K562 (cell line): ENCODE measurements around the gene MRLN. TPM values are rescaled to one million over a fixed set of nuclear protein-coding genes. Genes with fewer than 3 reads are reported as not detected.

ENCODE experiments used
- ATAC-seq: fragments of 200-7000 bp; cut with Tn5 transposase; 3 replicates; pipeline ENCODE4 v1.9.1; 2020; ENCODE audit warnings: moderate library complexity
- BruUV-seq: library from RNA; stranded (reverse); fragments of 400-500 nt; replicated peaks from 2 replicates; lab custom pipeline; 2021; lab: Mats Ljungman, UMichigan
- CTCF ChIA-PET: fragments of 300-600 bp; formaldehyde crosslinking; extraction: SDS; loops from one replicate; lab custom pipeline; 2021; ENCODE audit warnings: low intra/inter-chr PET ratio; lab: Yijun Ruan, JAX
- POLR2A ChIA-PET: fragments of 300-600, 350-650 bp; sonication (Branson Sonifier 250); formaldehyde crosslinking; extraction: SDS; loops from one replicate; lab custom pipeline; 2021; ENCODE audit warnings: antibody characterized with exemption, inconsistent platforms; lab: Yijun Ruan, JAX
- DNase-seq, 4 experiments: peaks; one replicate each; pipeline versions ENCODE4 v3.0.0 to v3.0.0-alpha.2; 2011 to 2018; ENCODE audit warnings: low spot score in 3 of 4, mixed read lengths in 3 of 4; ENCODE audit errors: extremely low read depth in 1 of 4
- FAIRE-seq: peaks from 2 replicates; lab custom pipeline; 2011; peaks lifted over from hg19 to GRCh38; lab: Jason Lieb, UNC
- H2AFZ ChIP-seq: 2 replicates; pipeline ENCODE4 v1.6.0; 2011; ENCODE audit warnings: low read depth, low read length, control low read depth, inconsistent platforms
- H3K27ac ChIP-seq: fragments of 200-600 bp; 3 replicates; pipeline ENCODE4 v1.8.0; 2011; ENCODE audit warnings: low read depth, mild to moderate bottlenecking, control low read depth, inconsistent platforms, low read length, moderate library complexity, mixed read lengths; ENCODE audit errors: extremely low read depth
- H3K27me3 ChIP-seq, 2 experiments: fragments of 300-600 bp in 1 of 2; 2 replicates in 1 of 2; 3 replicates in 1 of 2; pipeline versions ENCODE4 v1.6.0 to v1.8.0; 2011; ENCODE audit warnings: inconsistent platforms in 2 of 2, low read length in 2 of 2, mild to moderate bottlenecking in 1 of 2, mixed read lengths in 1 of 2, moderate library complexity in 1 of 2; ENCODE audit not compliant: control insufficient read depth in 2 of 2, insufficient read depth in 2 of 2
- H3K36me3 ChIP-seq: fragments of 300-600 bp; 3 replicates; pipeline ENCODE4 v1.8.0; 2011; ENCODE audit warnings: mild to moderate bottlenecking, low read length, inconsistent platforms; ENCODE audit not compliant: control insufficient read depth, insufficient read depth
- H3K4me1 ChIP-seq, 2 experiments: fragments of 200-600 bp in 1 of 2; replicated peaks in 1 of 2; 2 replicates in 1 of 2; 3 replicates in 1 of 2; pipeline versions ENCODE4 v1.5.1 to v1.8.0; 2011; ENCODE audit warnings: inconsistent platforms in 2 of 2, low read length in 2 of 2, mild to moderate bottlenecking in 1 of 2, mixed read lengths in 1 of 2, moderate library complexity in 1 of 2; ENCODE audit not compliant: control insufficient read depth in 2 of 2, insufficient read depth in 2 of 2
- H3K4me2 ChIP-seq: 2 replicates; pipeline ENCODE4 v1.6.1; 2011; ENCODE audit warnings: low read length, control low read depth, inconsistent platforms, mixed read lengths; ENCODE audit not compliant: insufficient read depth
- H3K4me3 ChIP-seq: fragments of 200-600 bp; sonication (generic), shearing (Covaris generic); 2 replicates; pipeline ENCODE4 v1.5.1; 2016; ENCODE audit warnings: control low read depth, inconsistent platforms
- H3K79me2 ChIP-seq: fragments of 200-600 bp; 3 replicates; pipeline ENCODE4 v1.8.0; 2011; ENCODE audit warnings: low read length, inconsistent platforms; ENCODE audit not compliant: control insufficient read depth, insufficient read depth
- H3K9ac ChIP-seq, 2 experiments: 2 replicates each; pipeline versions ENCODE4 v1.6.0 to v1.6.1; 2011; ENCODE audit warnings: low read depth in 2 of 2, low read length in 2 of 2, control low read depth in 1 of 2, inconsistent platforms in 1 of 2, mild to moderate bottlenecking in 1 of 2, mixed read lengths in 1 of 2; ENCODE audit not compliant: insufficient read depth in 1 of 2
- H3K9me1 ChIP-seq: one replicate; pipeline ENCODE4 v1.6.0; 2011; ENCODE audit warnings: inconsistent platforms, mild to moderate bottlenecking, low read length, moderate library complexity; ENCODE audit not compliant: control insufficient read depth, insufficient read depth
- H3K9me3 ChIP-seq: replicated peaks from 2 replicates; pipeline ENCODE4 v1.5.1; 2011; ENCODE audit warnings: low read depth, low read length, inconsistent platforms; ENCODE audit not compliant: control insufficient read depth, insufficient read depth
- H4K20me1 ChIP-seq: replicated peaks from 2 replicates; pipeline ENCODE4 v1.6.1; 2011; ENCODE audit warnings: low read length, inconsistent platforms, mixed read lengths; ENCODE audit not compliant: control insufficient read depth, insufficient read depth
- CREB1 ChIP-seq, 2 experiments: sonication (generic) in 1 of 2; formaldehyde crosslinking in 1 of 2; IDR thresholded peaks; 2 replicates each; pipeline versions ENCODE4 v1.6.1 to v1.8.0; 2012 to 2022; ENCODE audit warnings: inconsistent platforms in 1 of 2, mild to moderate bottlenecking in 1 of 2, missing genetic modification reagents in 1 of 2, moderate library complexity in 1 of 2
- TAF7 ChIP-seq: fragments of 450-650 bp; IDR thresholded peaks from 2 replicates; pipeline ENCODE4 v1.6.1; 2016; ENCODE audit warnings: missing genetic modification characterization, missing compliant biosample characterization
- ZNF232 ChIP-seq: sonication (generic); formaldehyde crosslinking; IDR thresholded peaks from 2 replicates; pipeline ENCODE4 v1.8.0; 2022; ENCODE audit warnings: mild to moderate bottlenecking, missing genetic modification reagents
- WGBS: fragments of 100-300 bp; shearing (Covaris generic); methylation state at CpG from one replicate; pipeline ENCODE4 v1.1.6; 2016; ENCODE audit warnings: low coverage, mixed read lengths; ENCODE audit not compliant: insufficient coverage; ENCODE audit errors: missing lambda C conversion rate; 5-methylcytosine and 5-hydroxymethylcytosine counted together
- in situ Hi-C: fragments of 300-500 bp; cut with MboI; formaldehyde crosslinking; loops from 4 replicates; pipeline ENCODE4 v1.15.0; 2018; ENCODE audit warnings: inconsistent platforms, mixed read lengths
- intact Hi-C: fragments of 100-400 bp; cut with micrococcal nuclease; formaldehyde crosslinking; loops from 2 replicates; pipeline ENCODE4 v1.14.2; 2022
- polyA plus RNA-seq, 8 experiments: library from polyadenylated mRNA; depleted of rRNA in 4 of 8; stranded (reverse) in 5 of 8; unstranded in 3 of 8; fragments of >200 nt; fragmentation: Nextera tagmentation in 2 of 8; fragmentation: Illumina TruSeq in 1 of 8; extraction: Ambion mirVana in 2 of 8; extraction: Trizol in 1 of 8; gene quantifications; 2 replicates each; pipeline versions ENCODE4 v1.2.1 to v1.2.3, GENCODE V29; 2011 to 2014; ENCODE audit warnings: inconsistent platforms in 1 of 8, missing spikeins in 1 of 8
- total RNA-seq, 7 experiments: library from RNA; depleted of rRNA in 6 of 7; stranded (reverse); fragments of >200 nt in 6 of 7; fragmentation: Illumina TruSeq in 2 of 7; extraction: Trizol in 2 of 7; gene quantifications; 2 replicates each; pipeline versions ENCODE4 v1.2.1 to v1.2.3, GENCODE V29; 2011 to 2021; ENCODE audit warnings: low replicate concordance in 1 of 7
- TF ChIP-seq, protein P1 (sequence below): sonication (generic); formaldehyde crosslinking; IDR thresholded peaks from 2 replicates; pipeline ENCODE4 v1.8.1; 2022; ENCODE audit warnings: missing genetic modification reagents

The MRLN gene
- total and polyA plus RNA-seq, 9 of the 15 experiments (the other 6 are each of a cell fraction or from before 2014, with no cell fraction given) = 0.07 to 0.13 TPM; not detected in 7

DNA sequence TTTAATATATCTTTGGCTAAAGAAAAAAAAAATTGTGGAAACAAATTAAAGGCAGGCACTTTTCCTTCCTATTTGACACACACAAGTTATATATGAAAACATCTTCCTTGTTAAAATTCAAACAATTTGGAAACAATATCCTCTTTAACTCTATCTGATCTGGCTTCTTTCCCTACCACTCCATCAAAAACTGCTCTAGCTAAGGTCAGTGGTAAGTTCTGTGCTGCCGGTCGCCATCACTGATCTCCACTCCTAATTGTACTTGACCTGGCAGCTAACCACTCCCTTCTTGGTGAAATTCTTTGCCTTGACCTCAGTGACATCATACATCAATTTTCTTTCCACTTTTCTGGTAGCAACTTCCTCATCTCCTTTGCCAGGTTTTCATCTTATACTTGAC, 47.9 kb upstream of the MRLN start:
- Histone ChIP-seq H3K4me1 (no peaks in the 10 kb centered on the region), H3K4me3 (no peak overlapping the region), H3K4me2 (no peak overlapping the region), H3K27ac (no peak overlapping the region), H3K27me3 (no peaks in the 10 kb centered on the region), H2AFZ (no peak overlapping the region), H3K79me2 (no peaks in the 10 kb centered on the region), H4K20me1 (no peaks in the 10 kb centered on the region), H3K9ac (no peak overlapping the region), H3K9me1 (no peaks in the 10 kb centered on the region), H3K36me3 (peaks cover 81% of the 10 kb centered on the region), H3K9me3 (no peaks in the 10 kb centered on the region)
- CTCF ChIA-PET = no interaction called here
- POLR2A ChIA-PET = interaction anchor here (1.2 kb wide), 1 partner anchor 37 kb away, joined by 3 read pairs; no protein-coding TSS in a partner anchor
- ATAC-seq = no peak
- intact Hi-C loops (no loop called here), in situ Hi-C loops (loop anchor here (25.0 kb wide), 2 partner anchors 839 to 1014 kb away; no protein-coding TSS in a partner anchor)
- FAIRE-seq = no peak
- no TSS peak for BruUV-seq
- TF ChIP-seq TAF7 (tag) (no peak), ZNF232 (CRISPR knock-in tag) (no peak)
- TF ChIP-seq, protein P1, sequence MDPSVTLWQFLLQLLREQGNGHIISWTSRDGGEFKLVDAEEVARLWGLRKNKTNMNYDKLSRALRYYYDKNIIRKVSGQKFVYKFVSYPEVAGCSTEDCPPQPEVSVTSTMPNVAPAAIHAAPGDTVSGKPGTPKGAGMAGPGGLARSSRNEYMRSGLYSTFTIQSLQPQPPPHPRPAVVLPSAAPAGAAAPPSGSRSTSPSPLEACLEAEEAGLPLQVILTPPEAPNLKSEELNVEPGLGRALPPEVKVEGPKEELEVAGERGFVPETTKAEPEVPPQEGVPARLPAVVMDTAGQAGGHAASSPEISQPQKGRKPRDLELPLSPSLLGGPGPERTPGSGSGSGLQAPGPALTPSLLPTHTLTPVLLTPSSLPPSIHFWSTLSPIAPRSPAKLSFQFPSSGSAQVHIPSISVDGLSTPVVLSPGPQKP (CRISPR knock-in tag) = no peak
- WGBS = 91% methylated on average over 2 of the region's 2 CpGs
- no peak for DNase-seq

DNA sequence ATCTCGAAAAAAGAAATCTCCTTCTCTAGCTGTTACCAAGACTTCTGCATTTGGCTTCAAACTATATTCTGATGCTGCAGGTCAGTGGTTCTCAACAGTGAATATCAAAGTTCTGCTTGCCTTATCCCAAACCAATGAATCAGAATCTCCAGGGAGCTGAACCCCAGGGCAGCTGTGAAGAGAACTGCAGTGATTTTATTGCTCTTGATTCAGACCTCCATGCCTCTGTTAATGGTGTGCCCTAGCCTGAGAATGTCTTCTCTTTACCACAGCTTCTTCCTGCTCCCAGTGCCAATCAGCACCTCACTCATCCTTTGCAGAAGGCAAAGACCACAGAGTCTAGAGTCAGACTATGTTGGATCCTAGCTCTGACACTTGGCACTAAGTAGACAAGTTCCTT, 46.2 kb upstream of the MRLN start:
- Histone ChIP-seq H3K9me1 (no peaks in the 10 kb centered on the region), H2AFZ (no peak overlapping the region), H3K27ac (no peak overlapping the region), H3K4me1 (no peaks in the 10 kb centered on the region), H3K4me2 (no peak overlapping the region), H3K9me3 (no peaks in the 10 kb centered on the region), H3K4me3 (no peak overlapping the region), H3K27me3 (no peaks in the 10 kb centered on the region), H3K9ac (no peak overlapping the region), H4K20me1 (no peaks in the 10 kb centered on the region), H3K36me3 (peaks cover 71% of the 10 kb centered on the region), H3K79me2 (no peaks in the 10 kb centered on the region)
- 100% methylated on average over 1 of the region's 1 CpG for WGBS
- in situ Hi-C loops = no loop called here
- no TSS peak for BruUV-seq
- FAIRE-seq (no peak), ATAC-seq (no peak), DNase-seq (no peak)
- POLR2A ChIA-PET = interaction anchor here (0.8 kb wide), 1 partner anchor 19 kb away, joined by 3 read pairs; no protein-coding TSS in a partner anchor
- intact Hi-C loops = no loop called here
- CTCF ChIA-PET = no interaction called here
- TF ChIP-seq CREB1 (IDR thresholded peaks at IDR 0.05) = no peak
- no peak for TF ChIP-seq CREB1 (CRISPR knock-in tag; IDR thresholded peaks at IDR 0.05)
